ENCODE results near the gene LRRC75B.
"Not testable (repeated sequence)": the region's sequence is repeated elsewhere in the genome, so short reads cannot be mapped to it uniquely, and the experiment has no call there.

LRRC75B gene

GRCh38 chr22:24592851-24593558 lies at the start of gene LRRC75B:
TSS of gene LRRC75B (minus strand) at chr22:24593073. CDS start at chr22:24593039, 34 bp downstream.
- DNase-seq (ENCODE audit: low read depth, low spot score), result peak; percentile 41

GRCh38 chr22:24642307-24642706 lies 49.4 kb upstream of the LRRC75B start:
- DNase-seq (ENCODE audit: low read depth, low spot score), result not testable (repeated sequence)

- DNase-seq (ENCODE audit: low read depth, low spot score), result not testable (repeated sequence)
These were observed 43.6 kb upstream of the LRRC75B start for GRCh38 chr22:24636513-24636912.

- DNase-seq (ENCODE audit: low read depth, low spot score), result not testable (repeated sequence)
These were observed 42.0 kb upstream of the LRRC75B start for GRCh38 chr22:24634776-24635389.

GRCh38 chr22:24633231-24634023 lies 40.6 kb upstream of the LRRC75B start:
- DNase-seq (ENCODE audit: low read depth, low spot score), result not testable (repeated sequence)

GRCh38 chr22:24632642-24633041 lies 39.8 kb upstream of the LRRC75B start:
- DNase-seq (ENCODE audit: low read depth, low spot score), result not testable (repeated sequence)

- DNase-seq (ENCODE audit: low read depth, low spot score), result not testable (repeated sequence)
These were observed 38.7 kb upstream of the LRRC75B start for GRCh38 chr22:24631430-24632122.

- DNase-seq (ENCODE audit: low read depth, low spot score), result not testable (repeated sequence)
These were observed 38.0 kb upstream of the LRRC75B start for GRCh38 chr22:24630812-24631427.

- not testable (repeated sequence) for DNase-seq (ENCODE audit: low read depth, low spot score)
These were observed 36.2 kb upstream of the LRRC75B start for GRCh38 chr22:24629069-24629468.

GRCh38 chr22:24627911-24628310 lies 35.0 kb upstream of the LRRC75B start:
- DNase-seq (ENCODE audit: low read depth, low spot score), result not testable (repeated sequence)

- not testable (repeated sequence) for DNase-seq (ENCODE audit: low read depth, low spot score)
These were observed 29.7 kb upstream of the LRRC75B start for GRCh38 chr22:24622596-24622995.

- DNase-seq (ENCODE audit: low read depth, low spot score), result not testable (repeated sequence)
These were observed 28.4 kb upstream of the LRRC75B start for GRCh38 chr22:24621244-24621643.

- DNase-seq (ENCODE audit: low read depth, low spot score), result not testable (repeated sequence)
These were observed 21.9 kb upstream of the LRRC75B start for GRCh38 chr22:24614794-24615193.

GRCh38 chr22:24609888-24610287 lies 17.0 kb upstream of the LRRC75B start:
- not testable (repeated sequence) for DNase-seq (ENCODE audit: low read depth, low spot score)

- not testable (repeated sequence) for DNase-seq (ENCODE audit: low read depth, low spot score)
These were observed 15.5 kb upstream of the LRRC75B start for GRCh38 chr22:24608327-24608726.

- DNase-seq (ENCODE audit: low read depth, low spot score), result not testable (repeated sequence)
These were observed 14.6 kb upstream of the LRRC75B start for GRCh38 chr22:24607429-24607983.

GRCh38 chr22:24606340-24606739 lies 13.5 kb upstream of the LRRC75B start:
- DNase-seq (ENCODE audit: low read depth, low spot score), result not testable (repeated sequence)

- not testable (repeated sequence) for DNase-seq (ENCODE audit: low read depth, low spot score)
These were observed 11.1 kb upstream of the LRRC75B start for GRCh38 chr22:24603770-24604629.

- DNase-seq (ENCODE audit: low read depth, low spot score), result not testable (repeated sequence)
These were observed 10.2 kb upstream of the LRRC75B start, which contains the start of gene GGT1 for GRCh38 chr22:24602847-24603769. TSS of gene GGT1 (plus strand) at chr22:24603193. CDS start at chr22:24611082, 7,889 bp downstream.
